Psoas muscle (tissue), 8 donors: Measurements from ENCODE around the gene PCED1B. TPM values are rescaled to one million over a fixed set of nuclear protein-coding genes. Genes with fewer than 3 reads are reported as not detected.

Experiments
- ATAC-seq, 4 donors: fragments of 200-7000 bp; cut with Tn5 transposase; one replicate each; pipeline ENCODE4 v1.9.1; 2020; ENCODE audit warnings: moderate library complexity in 3 of 4, mild to moderate bottlenecking in 2 of 4
- DNase-seq, 2 donors: peaks; one replicate each; pipeline ENCODE4 v3.0.0-alpha.2; 2020
- H3K27ac ChIP-seq: fragments of 200-600 bp; one replicate; pipeline ENCODE4 v1.8.0; 2022
- H3K27me3 ChIP-seq, 3 donors: fragments of 200-600 bp in 1 of 3; one replicate each; pipeline versions ENCODE4 v1.6.1 to v1.8.0; 2013 to 2022; ENCODE audit warnings: low read length in 2 of 3, mild to moderate bottlenecking in 2 of 3, moderate library complexity in 1 of 3; ENCODE audit not compliant: insufficient read depth in 3 of 3
- H3K36me3 ChIP-seq, 2 donors: fragments of 200-600 bp in 1 of 2; one replicate each; pipeline versions ENCODE4 v1.6.1 to v1.8.0; 2013 to 2022; ENCODE audit warnings: low read depth in 1 of 2, mild to moderate bottlenecking in 1 of 2, moderate library complexity in 1 of 2; ENCODE audit not compliant: insufficient read depth in 1 of 2
- H3K4me1 ChIP-seq: fragments of 200-600 bp; one replicate; pipeline ENCODE4 v1.8.0; 2022
- H3K4me3 ChIP-seq: fragments of 200-600 bp; one replicate; pipeline ENCODE4 v1.8.0; 2022; ENCODE audit warnings: mild to moderate bottlenecking
- H3K9me3 ChIP-seq: fragments of 200-600 bp; one replicate; pipeline ENCODE4 v1.8.0; 2022
- WGBS, 3 donors: extraction: QIAGEN DNeasy Blood & Tissue Kit; methylation state at CpG; one replicate each; pipeline versions ENCODE4 v1.1.6 to v1.1.7; 2013; 5-methylcytosine and 5-hydroxymethylcytosine counted together
- intact Hi-C, 2 donors: fragments of 100-400 bp; cut with DNase I; formaldehyde crosslinking; loops; one replicate each; pipeline versions ENCODE4 v1.11.0 to v1.14.2; 2022
- polyA plus RNA-seq, 3 donors: library from polyadenylated mRNA; stranded (reverse); fragments of 200-250 nt; gene quantifications; one replicate each; pipeline ENCODE4 v1.2.3, GENCODE V29; 2013
- total RNA-seq, 4 donors: library from RNA; stranded (reverse); fragmentation: NEBNext Ultra II Directional in 2 of 4; extraction: Animal tissue kit (Norgen Biotek cat#: 25700) in 2 of 4; gene quantifications; one replicate each; pipeline versions ENCODE4 v1.2.1 to v1.2.4, GENCODE V29; 2021 to 2023
- TF ChIP-seq, protein P1 (sequence below): fragments of 200-600 bp; IDR thresholded peaks from one replicate; pipeline ENCODE4 v1.8.0; 2022; ENCODE audit warnings: antibody characterized with exemption
- donor health status: healthy with polysubstance abuse.
- donor health status: DM: no; HTN: no; CAD: no; lungs with moderate emphysema.
- donor health status: Bipolar disorder and iron deficiency.
- donor health status: healthy.
- donor health status: DM: yes; HTN: yes; CAD: no.
- donor health status: DM: no; HTN: no; CAD: no.
- donor health status: DM: no; HTN: no; CAD: no.
- donor health status: DM: yes; HTN: yes; CAD: no.

PCED1B gene
- total and polyA plus RNA-seq, 7 donors = 0.18 to 1.2 (median 0.38) TPM

GRCh38 chr12:47282206-47282605, 202.8 kb downstream of the PCED1B start:
- WGBS, 3 donors = 49 to 58% (median 55%) methylated on average over 4 of the region's 4 CpGs
- no peak for ATAC-seq
- Histone ChIP-seq H3K4me3 (no peak overlapping the region), H3K4me1 (no peaks in the 10 kb centered on the region), H3K9me3 (no peaks in the 10 kb centered on the region), H3K27me3 (peaks cover 0 to 3% (median 0%) of the 10 kb centered on the region in 3 donors), H3K36me3 (no peaks in the 10 kb centered on the region), H3K27ac (no peak overlapping the region)
- no peak for DNase-seq
- TF ChIP-seq, protein P1, sequence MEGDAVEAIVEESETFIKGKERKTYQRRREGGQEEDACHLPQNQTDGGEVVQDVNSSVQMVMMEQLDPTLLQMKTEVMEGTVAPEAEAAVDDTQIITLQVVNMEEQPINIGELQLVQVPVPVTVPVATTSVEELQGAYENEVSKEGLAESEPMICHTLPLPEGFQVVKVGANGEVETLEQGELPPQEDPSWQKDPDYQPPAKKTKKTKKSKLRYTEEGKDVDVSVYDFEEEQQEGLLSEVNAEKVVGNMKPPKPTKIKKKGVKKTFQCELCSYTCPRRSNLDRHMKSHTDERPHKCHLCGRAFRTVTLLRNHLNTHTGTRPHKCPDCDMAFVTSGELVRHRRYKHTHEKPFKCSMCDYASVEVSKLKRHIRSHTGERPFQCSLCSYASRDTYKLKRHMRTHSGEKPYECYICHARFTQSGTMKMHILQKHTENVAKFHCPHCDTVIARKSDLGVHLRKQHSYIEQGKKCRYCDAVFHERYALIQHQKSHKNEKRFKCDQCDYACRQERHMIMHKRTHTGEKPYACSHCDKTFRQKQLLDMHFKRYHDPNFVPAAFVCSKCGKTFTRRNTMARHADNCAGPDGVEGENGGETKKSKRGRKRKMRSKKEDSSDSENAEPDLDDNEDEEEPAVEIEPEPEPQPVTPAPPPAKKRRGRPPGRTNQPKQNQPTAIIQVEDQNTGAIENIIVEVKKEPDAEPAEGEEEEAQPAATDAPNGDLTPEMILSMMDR = no peak
- intact Hi-C loops = no loop called here

Other genes with a start within 250 kb of the PCED1B start
- gene AMIGO2, start 338 bp downstream of the PCED1B start, total RNA-seq = 1 to 10 TPM in 1 of 4 donors, under 1 TPM in 3; 0.48 to 1.1 (median 0.59) TPM
- gene AMIGO2, start 338 bp downstream of the PCED1B start, polyA plus RNA-seq = under 1 TPM; 0.63 to 0.77 (median 0.64) TPM